Measurements from ENCODE around the gene LRCH3.
"Not testable (repeated sequence)": the region's sequence is repeated elsewhere in the genome, so short reads cannot be mapped to it uniquely, and the experiment has no call there.

Gene LRCH3

DNA sequence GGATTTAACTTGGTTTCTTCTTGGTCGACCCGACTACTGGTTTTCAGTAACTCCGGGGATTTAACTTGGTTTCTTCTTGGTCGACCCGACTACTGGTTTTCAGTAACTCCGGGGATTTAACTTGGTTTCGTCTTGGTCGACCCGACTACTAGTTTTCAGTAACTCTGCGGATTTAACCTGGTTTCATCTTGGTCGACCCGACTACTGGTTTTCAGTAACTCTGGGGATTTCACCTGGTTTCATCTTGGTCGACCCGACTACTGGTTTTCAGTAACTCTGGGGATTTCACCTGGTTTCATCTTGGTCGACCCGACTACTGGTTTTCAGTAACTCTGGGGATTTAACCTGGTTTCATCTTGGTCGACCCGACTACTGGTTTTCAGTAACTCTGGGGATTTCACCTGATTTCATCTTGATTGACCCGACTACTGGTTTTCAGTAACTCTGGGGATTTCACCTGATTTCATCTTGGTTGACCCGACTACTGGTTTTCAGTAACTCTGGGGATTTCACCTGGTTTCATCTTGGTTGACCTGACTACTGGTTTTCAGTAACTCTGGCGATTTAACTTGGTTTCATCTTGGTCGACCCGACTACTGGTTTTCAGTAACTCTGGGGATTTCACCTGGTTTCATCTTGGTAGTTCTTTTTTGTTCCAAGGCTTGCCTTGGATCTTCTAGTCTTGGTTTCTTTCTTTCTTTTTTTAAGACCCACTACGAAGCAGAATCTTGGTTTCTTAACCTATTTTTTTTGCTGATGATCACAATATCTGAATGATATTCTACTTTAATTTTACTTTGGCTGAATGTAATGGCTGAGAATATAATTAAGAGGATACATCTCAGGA is 130.6 kb downstream of the LRCH3 start:
- not testable (repeated sequence) for DNase-seq (ENCODE audit: low read depth in 2 of 3, low spot score in 2 of 3)

DNA sequence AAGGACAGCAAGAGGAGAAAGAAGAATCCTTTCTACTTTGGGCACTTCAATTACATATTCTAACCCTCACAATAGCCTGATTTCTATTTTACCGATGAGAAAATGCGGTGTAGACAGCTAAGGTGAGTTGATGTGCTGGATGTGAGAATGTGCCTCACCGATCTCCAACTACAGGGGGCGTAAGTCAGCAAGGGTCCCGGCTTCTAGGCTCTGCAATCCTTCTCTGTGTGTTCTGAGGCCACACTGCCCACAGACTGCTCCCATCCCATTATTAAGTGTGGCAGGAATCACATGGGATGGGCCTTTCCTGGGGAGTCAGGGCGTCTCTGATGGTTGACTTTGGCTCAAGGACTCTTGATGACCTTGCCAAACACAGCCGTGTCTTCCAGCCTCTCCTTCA is 135.4 kb downstream of the LRCH3 start:
- DNase-seq (ENCODE audit: low read depth in 2 of 3, low spot score in 2 of 3), result no peak

DNA sequence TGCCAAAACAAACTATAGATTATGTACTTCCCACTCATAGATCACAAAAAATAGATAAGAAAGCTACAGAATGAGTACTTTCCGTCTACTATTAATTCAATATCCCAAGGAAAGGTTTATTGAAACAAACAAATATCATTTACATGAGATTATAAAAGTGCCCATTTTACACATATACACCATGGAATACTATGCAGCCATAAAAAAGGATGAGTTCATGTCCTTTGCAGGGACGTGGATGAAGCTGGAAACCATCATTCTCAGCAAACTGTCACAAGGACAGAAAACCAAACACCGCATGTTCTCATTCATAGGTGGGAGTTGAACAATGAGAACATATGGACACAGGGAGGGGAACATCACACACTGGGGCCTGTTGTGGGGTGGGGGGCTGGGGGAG is 136.5 kb downstream of the LRCH3 start:
- DNase-seq (ENCODE audit: low read depth in 2 of 3, low spot score in 2 of 3), result not testable (repeated sequence)

GRCh38 chr3:197936819-197937384 is 145.8 kb downstream of the LRCH3 start:
- DNase-seq (ENCODE audit: low read depth in 2 of 3, low spot score in 2 of 3), result no peak
